HEK293T (cell line): ENCODE results near the gene AGBL4.

Source experiments
- BHLHE40 ChIP-seq: fragments of 450-650 bp; IDR thresholded peaks from 2 replicates; pipeline ENCODE4 v1.6.1; 2016; ENCODE audit warnings: mild to moderate bottlenecking, moderate library complexity, borderline replicate concordance
- LEF1 ChIP-seq: fragments of 450-650 bp; IDR thresholded peaks from 2 replicates; pipeline ENCODE4 v1.6.1; 2017; ENCODE audit warnings: mild to moderate bottlenecking, borderline replicate concordance
- SUZ12 ChIP-seq: fragments of 450-650 bp; IDR thresholded peaks from 2 replicates; pipeline ENCODE4 v1.6.1; 2016; ENCODE audit warnings: mild to moderate bottlenecking

DNA sequence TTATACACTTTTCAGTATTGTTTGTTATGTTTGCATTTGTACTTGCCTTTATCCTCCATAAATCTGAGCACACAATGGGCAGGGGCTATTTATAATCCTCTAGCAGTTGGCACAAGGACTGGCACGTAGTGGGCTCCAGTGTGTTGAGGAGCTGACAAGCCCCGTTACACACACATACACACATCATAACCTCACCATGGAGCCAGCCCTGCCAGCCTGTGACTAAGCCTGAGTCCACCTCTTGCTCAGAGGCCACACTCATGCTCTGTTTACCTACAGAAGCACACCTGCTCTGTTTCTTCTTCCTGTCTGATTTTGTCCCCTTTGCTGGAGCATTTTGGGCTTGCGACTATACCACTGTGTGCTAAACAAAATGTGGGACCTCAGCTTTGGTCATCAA is 1487.3 kb downstream of the AGBL4 start:
- TF ChIP-seq BHLHE40 (no peak), SUZ12 (no peak), LEF1 (no peak)
